Testis (tissue), 3 donors: ENCODE data around the gene CHMP6. TPM values are rescaled to one million over a fixed set of nuclear protein-coding genes. Genes with fewer than 3 reads are reported as not detected.

Source experiments
- DNase-seq: peaks from one replicate; pipeline ENCODE4 v3.0.0-alpha.2; 2019
- H3K27ac ChIP-seq, 2 donors: fragments of 200-600 bp; sonication (generic); one replicate each; pipeline ENCODE4 v1.5.1; 2019
- H3K27me3 ChIP-seq: fragments of 200-600 bp; sonication (generic); one replicate; pipeline ENCODE4 v1.5.1; 2019
- H3K36me3 ChIP-seq: fragments of 200-600 bp; sonication (generic); one replicate; pipeline ENCODE4 v1.5.1; 2017; ENCODE audit warnings: low read depth; ENCODE audit errors: missing control alignments
- H3K4me1 ChIP-seq: fragments of 200-600 bp; sonication (generic); one replicate; pipeline ENCODE4 v1.5.1; 2019
- H3K4me3 ChIP-seq, 2 donors: fragments of 200-600 bp; sonication (generic); one replicate each; pipeline ENCODE4 v1.5.1; 2017 to 2019
- H3K9me3 ChIP-seq: fragments of 200-600 bp; sonication (generic); one replicate; pipeline ENCODE4 v1.5.1; 2017
- CTCF ChIP-seq, 3 experiments: fragments of 450-650 bp in 2 of 3; fragments of 200-600 bp in 1 of 3; sonication (generic) in 1 of 3; IDR thresholded peaks; one replicate each; pipeline ENCODE4 v1.5.1; 2016 to 2019; ENCODE audit warnings: antibody characterized with exemption in 3 of 3, mild to moderate bottlenecking in 2 of 3, moderate library complexity in 1 of 3
- POLR2A ChIP-seq: fragments of 450-650 bp; IDR thresholded peaks from one replicate; pipeline ENCODE4 v1.6.1; 2017; ENCODE audit warnings: antibody characterized with exemption, mild to moderate bottlenecking, moderate library complexity
- WGBS, 2 donors: methylation state at CpG; one replicate each; pipeline ENCODE4 v1.1.5; 2018; 5-methylcytosine and 5-hydroxymethylcytosine counted together
- intact Hi-C: fragments of 100-400 bp; cut with DNase I; formaldehyde crosslinking; loops from one replicate; pipeline ENCODE4 v1.15.1; 2023; ENCODE audit warnings: low total_unique reads
- polyA plus RNA-seq: library from polyadenylated mRNA; stranded (reverse); fragments of 350-450 nt; fragmentation: Illumina TruSeq; extraction: RNeasy Lipid Tissue Mini Kit (QIAGEN cat#74804); gene quantifications from one replicate; pipeline ENCODE4 v1.2.3, GENCODE V29; 2014; ENCODE audit warnings: low read depth, low replicate concordance; ENCODE audit not compliant: insufficient read depth
- total RNA-seq, 2 donors: library from RNA; depleted of rRNA; stranded (reverse); fragments of >200 nt; gene quantifications; one replicate each; pipeline ENCODE4 v1.2.3, GENCODE V29; 2016

Gene CHMP6
- total and polyA plus RNA-seq, 3 donors from 2014 or later: 18.5 to 29.8 (median 28.2) TPM

- Histone ChIP-seq H3K9me3 (no peaks in the 10 kb centered on the region), H3K27ac (no peak overlapping the region), H3K36me3 (no peaks in the 10 kb centered on the region), H3K4me1 (peaks cover 10% of the 10 kb centered on the region), H3K27me3 (no peaks in the 10 kb centered on the region), H3K4me3 (no peak overlapping the region)
- intact Hi-C loops: loop anchor here (5.0 kb wide), 1 partner anchor 72 kb away; no protein-coding TSS in a partner anchor
- DNase-seq: no peak
- no peak for TF ChIP-seq POLR2A
- no peak for TF ChIP-seq CTCF (IDR thresholded peaks at IDR 0.05)
- 80 to 86% methylated on average over 16 of the region's 16 CpGs for WGBS, 2 donors
Observed at GRCh38 chr17:81025065-81025740, 33.6 kb downstream of the CHMP6 start.

- intact Hi-C loops: loop anchor here (5.0 kb wide), 1 partner anchor 72 kb away; no protein-coding TSS in a partner anchor
- no peak for TF ChIP-seq POLR2A
- no peak for TF ChIP-seq CTCF (IDR thresholded peaks at IDR 0.05)
- DNase-seq: no peak
- no peaks in the 10 kb centered on the region for H3K27me3 ChIP-seq
- 67 to 79% methylated on average over 14 to 22 of the region's 22 CpGs for WGBS, 2 donors
- no peaks in the 10 kb centered on the region for H3K9me3 ChIP-seq
- no peak overlapping the region for H3K27ac ChIP-seq
- peaks cover 8% of the 10 kb centered on the region for H3K4me1 ChIP-seq
- no peak overlapping the region for H3K4me3 ChIP-seq
- no peaks in the 10 kb centered on the region for H3K36me3 ChIP-seq
Observed at GRCh38 chr17:81025741-81026129, 34.1 kb downstream of the CHMP6 start.

- intact Hi-C loops: loop anchor here (5.0 kb wide), 1 partner anchor 71 kb away; no protein-coding TSS in a partner anchor
- peaks cover under 1% of the 10 kb centered on the region for H3K4me1 ChIP-seq
- TF ChIP-seq POLR2A: no peak
- no peak for TF ChIP-seq CTCF (IDR thresholded peaks at IDR 0.05)
- H3K27ac ChIP-seq: no peak overlapping the region
- no peaks in the 10 kb centered on the region for H3K36me3 ChIP-seq
- no peaks in the 10 kb centered on the region for H3K27me3 ChIP-seq
- WGBS, 2 donors: 72 to 78% methylated on average over 30 to 31 of the region's 31 CpGs
- no peaks in the 10 kb centered on the region for H3K9me3 ChIP-seq
- no peak overlapping the region for H3K4me3 ChIP-seq
- DNase-seq: no peak
Observed at GRCh38 chr17:81026266-81027036, 34.8 kb downstream of the CHMP6 start.

GRCh38 chr17:81027038-81027437 lies 35.4 kb downstream of the CHMP6 start:
- intact Hi-C loops: loop anchor here (5.0 kb wide), 1 partner anchor 70 kb away; no protein-coding TSS in a partner anchor
- Histone ChIP-seq H3K27ac (no peak overlapping the region), H3K4me1 (no peaks in the 10 kb centered on the region), H3K4me3 (no peak overlapping the region), H3K36me3 (no peaks in the 10 kb centered on the region), H3K9me3 (no peaks in the 10 kb centered on the region), H3K27me3 (no peaks in the 10 kb centered on the region)
- 77 to 81% methylated on average over 15 of the region's 15 CpGs for WGBS, 2 donors
- TF ChIP-seq CTCF (IDR thresholded peaks at IDR 0.05): no peak
- TF ChIP-seq POLR2A: no peak
- no peak for DNase-seq
